SK-N-MC (cell line): ENCODE results near the gene UGT1A9.

Experiments used
- DNase-seq: peaks from one replicate; pipeline ENCODE4 v3.0.0-alpha.2; 2011; ENCODE audit warnings: low read depth, low spot score
- H3K27ac ChIP-seq: fragments of 200-600 bp; sonication (generic); 2 replicates; pipeline ENCODE4 v1.5.1; 2016; ENCODE audit warnings: mixed run types
- H3K36me3 ChIP-seq: fragments of 200-600 bp; sonication (generic); 2 replicates; pipeline ENCODE4 v1.6.1; 2017; ENCODE audit warnings: antibody characterized with exemption, low read length, mixed read lengths; ENCODE audit not compliant: insufficient read depth
- H3K4me3 ChIP-seq: fragments of 200-600 bp; sonication (generic); 2 replicates; pipeline ENCODE4 v1.5.1; 2016
- H3K9ac ChIP-seq: fragments of 200-600 bp; sonication (generic); 2 replicates; pipeline ENCODE4 v1.8.0; 2017; ENCODE audit warnings: mixed run types, mixed read lengths; ENCODE audit not compliant: insufficient read length
- H3K9me3 ChIP-seq: fragments of 200-600 bp; sonication (generic); 2 replicates; pipeline ENCODE4 v1.6.1; 2017; ENCODE audit warnings: low read depth, mild to moderate bottlenecking, antibody characterized with exemption, low read length, moderate library complexity, mixed read lengths
- EZH2 ChIP-seq: fragments of 200-600 bp; sonication (generic); IDR thresholded peaks from one replicate; pipeline ENCODE4 v1.6.1; 2017; ENCODE audit warnings: antibody characterized with exemption
- FOXP2 ChIP-seq: optimal IDR thresholded peaks from 2 replicates; pipeline ENCODE3; 2011; ENCODE audit warnings: mild to moderate bottlenecking, moderate library complexity; ENCODE audit not compliant: insufficient read depth; ENCODE audit errors: extremely low read length, control extremely low read depth
- POLR2AphosphoS5 ChIP-seq: IDR thresholded peaks from 2 replicates; pipeline ENCODE4 v1.6.1; 2012; ENCODE audit warnings: mild to moderate bottlenecking, low read depth, low read length, borderline replicate concordance

UGT1A9 gene

GRCh38 chr2:233822101-233822771, 150.5 kb downstream of the UGT1A9 start:
- H3K36me3 ChIP-seq, result no peaks in the 10 kb centered on the region; the same call in 1 of the 2 replicates
- H3K9ac ChIP-seq, result no peak overlapping the region
- H3K4me3 ChIP-seq, result no peak overlapping the region
- no peaks in the 10 kb centered on the region for H3K9me3 ChIP-seq
- TF ChIP-seq POLR2AphosphoS5, result no peak
- TF ChIP-seq EZH2, result no peak
- no peak for TF ChIP-seq FOXP2
- DNase-seq, result no peak
- H3K27ac ChIP-seq, result no peak overlapping the region
